Activated effector memory CD4-positive, alpha-beta T cell treated with Interleukin-2 at 50 U/mL for 16 hours (primary cell): ENCODE data around the gene MOSMO.
"Not testable (repeated sequence)": the region's sequence is repeated elsewhere in the genome, so short reads cannot be mapped to it uniquely, and the experiment has no call there.

Source experiments
- DNase-seq: peaks from one replicate; pipeline ENCODE4 v3.0.0-alpha.2; 2020

Gene MOSMO

DNA sequence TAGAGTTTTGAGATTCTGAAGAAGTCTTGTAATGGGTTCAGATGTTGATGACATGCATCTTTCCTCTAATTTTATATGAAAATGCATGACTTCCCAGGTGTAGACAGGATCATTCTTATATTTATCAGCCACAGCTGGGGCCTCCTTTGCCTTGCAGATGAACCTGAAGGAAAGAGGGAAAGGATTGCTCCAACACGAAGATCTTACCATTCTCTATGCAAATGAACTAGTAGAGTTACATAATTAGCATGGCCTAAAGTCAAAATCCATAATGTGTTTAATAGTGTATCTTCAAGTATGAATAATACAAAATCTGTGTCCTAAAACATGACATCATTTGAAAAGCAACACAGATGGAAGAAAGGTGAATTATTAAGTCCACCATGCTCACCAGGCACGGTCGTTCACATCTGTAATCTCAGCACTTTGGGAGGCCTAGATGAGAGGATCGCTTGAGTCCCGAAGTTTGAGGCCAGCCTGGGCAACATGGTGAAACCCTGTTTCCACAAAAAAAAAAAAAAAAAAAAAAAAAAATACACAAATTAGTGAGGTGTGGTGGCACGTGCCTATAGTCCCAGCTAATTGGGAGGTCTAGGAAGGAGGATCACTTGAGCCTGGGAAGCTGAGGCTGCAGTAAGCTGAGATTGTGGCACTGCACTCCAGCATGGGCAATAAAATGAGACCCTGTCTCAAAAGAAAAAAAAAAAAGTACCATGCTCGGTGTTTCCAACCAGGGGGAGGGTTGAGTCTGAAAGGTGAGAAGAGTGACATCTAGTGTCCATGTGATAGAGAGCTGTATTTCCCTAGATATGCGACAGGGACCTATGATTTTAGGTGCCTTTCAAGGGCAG, 90.7 kb downstream of the MOSMO start:
- DNase-seq: no peak

DNA sequence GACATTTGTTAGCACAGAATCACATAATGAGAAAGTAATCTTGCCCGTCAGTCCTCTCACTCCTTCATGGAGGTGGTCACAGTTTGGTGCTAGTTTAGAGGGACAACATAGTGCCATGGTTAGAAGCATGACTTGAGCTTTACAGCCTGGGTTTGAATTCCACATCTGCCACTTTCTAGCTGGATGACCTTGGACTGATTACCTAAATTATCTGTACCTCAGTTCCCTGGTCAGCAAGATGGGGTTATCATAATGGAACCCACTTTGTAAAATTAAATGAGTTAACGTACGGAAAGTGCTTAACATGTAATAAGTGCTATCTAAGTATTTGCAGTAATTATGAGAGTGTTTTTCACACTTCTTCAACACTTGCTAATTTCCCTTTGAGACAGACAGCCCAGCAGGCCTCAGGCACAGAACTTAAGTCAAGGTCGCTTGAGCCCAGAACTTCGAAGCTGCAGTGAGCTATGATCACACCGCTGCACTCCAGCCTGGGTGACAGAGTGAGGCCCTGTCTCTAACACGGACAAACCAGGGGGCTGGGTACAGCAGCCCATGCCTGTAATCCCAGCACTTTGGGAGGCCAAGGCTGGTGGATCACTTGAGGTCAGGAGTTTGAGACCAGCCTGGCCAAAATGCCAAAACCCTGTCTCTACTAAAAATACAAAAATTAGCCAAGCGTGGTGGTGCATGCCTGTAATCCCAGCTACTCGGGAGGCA, 91.5 kb downstream of the MOSMO start:
- DNase-seq: no peak

DNA sequence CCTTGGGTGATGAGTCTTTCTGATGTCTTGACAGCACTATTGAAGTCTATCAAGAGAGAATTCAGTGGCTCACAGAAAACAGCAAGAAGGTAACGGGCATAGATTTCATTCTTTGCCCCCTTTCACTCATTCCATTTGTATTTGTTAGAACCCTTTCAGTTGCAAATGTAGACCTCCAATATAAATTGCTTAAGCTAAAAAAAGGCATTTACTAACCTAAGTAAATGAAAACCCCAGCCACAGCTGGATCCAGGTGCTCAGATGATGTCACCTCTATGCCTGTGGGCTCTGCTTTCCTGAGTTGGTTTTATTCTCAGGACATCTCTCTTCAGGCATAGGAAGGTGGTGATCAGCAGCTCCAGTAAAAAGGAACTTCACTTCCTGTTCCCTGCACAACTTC, 95.5 kb downstream of the MOSMO start:
- DNase-seq: no peak

DNA sequence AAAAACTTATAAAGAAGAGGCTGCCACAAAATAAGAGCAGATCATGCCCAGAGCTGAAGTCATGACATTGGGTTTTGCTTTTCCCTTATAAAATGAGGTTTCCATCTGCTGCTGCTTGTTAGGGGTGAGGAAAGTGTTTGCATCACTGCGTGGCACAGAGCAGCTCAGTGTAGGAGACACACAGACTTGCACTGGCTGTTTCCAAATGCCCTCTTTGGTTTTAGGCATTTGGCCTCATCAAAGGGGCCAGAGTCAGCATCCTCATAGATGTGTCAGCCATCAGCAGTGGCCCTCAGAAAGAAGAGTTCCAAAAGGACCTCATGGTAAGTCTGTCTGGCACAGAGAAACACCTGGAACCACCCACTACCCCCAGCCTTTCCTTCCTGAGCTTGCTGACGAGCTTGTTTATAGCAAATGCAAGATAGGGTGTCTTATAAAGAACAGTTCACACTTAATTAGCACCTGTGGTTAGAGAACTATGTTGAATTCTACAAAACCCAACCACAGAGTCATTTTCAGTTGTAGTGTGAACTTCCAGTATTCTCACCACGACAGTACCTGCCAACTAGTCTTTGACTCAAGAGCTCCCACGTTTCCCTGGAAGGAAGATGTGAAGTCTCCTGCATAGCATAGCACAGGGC, 101.5 kb downstream of the MOSMO start:
- no peak for DNase-seq

DNA sequence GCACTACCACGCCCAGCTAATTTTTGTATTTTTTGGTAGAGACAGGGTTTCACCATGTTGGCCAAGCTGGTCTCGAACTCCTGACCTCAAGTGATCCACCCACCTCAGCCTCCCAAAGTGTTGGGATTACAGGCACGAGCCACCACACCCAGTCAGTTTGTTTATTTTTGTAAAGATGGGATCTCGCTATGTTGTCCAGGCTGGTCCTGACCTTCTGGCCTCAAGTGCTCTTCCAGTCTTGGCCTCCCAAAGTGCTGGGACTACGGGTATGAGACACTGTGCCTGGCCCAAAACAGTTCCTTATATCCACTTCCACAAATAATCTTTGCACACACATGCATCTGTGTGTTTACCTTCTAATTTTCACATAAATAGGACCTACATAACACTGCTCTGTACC, 103.7 kb downstream of the MOSMO start:
- DNase-seq: not testable (repeated sequence)

DNA sequence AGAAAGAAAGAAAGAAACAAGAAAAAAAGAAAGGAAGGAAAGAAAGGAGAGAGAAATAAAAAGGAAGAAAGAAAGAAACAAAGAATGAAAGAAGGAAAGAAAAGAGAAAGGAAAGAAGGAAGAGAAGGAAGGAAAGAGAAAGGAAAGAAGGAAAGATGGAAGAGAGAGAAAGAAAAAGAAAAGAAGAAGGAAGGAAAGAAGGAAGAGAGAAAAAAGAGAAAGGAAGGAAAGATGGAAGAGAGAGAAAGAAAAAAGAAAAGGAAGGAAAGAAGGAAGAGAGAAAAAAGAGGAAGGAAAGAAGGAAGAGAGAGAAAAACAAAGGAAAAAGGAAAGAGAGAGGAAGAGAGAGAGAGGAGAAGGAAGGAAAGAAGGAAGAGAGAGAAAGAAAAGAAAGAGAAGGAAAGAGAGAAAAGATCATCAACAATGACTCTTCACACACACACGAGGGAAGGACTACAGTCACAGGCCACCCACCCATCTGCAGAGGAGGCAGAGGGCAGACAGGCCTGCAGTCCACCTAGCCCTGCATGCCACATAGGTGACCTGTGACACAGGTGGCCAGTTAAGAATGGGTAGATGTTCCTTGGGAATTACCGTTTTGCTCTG, 108.3 kb downstream of the MOSMO start:
- no peak for DNase-seq

DNA sequence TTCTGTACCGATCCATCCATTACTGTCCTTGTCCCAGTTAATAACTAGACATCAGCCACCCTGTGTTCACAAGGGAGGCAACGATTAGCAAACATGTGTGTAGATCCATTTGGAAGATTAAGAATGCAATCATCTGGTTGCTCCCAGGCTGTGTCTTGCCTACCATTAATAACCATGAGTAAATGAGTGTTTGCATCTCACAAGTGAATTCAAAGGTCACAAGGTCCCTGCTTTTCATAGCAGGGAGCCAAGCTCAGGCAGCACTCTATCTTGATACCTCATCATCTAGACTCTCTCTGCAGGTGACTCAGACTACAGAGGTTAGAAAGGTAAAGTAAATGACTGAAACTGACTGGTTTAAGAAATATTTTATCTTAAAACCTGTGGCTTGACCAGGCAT, 109.7 kb downstream of the MOSMO start:
- DNase-seq: no peak

DNA sequence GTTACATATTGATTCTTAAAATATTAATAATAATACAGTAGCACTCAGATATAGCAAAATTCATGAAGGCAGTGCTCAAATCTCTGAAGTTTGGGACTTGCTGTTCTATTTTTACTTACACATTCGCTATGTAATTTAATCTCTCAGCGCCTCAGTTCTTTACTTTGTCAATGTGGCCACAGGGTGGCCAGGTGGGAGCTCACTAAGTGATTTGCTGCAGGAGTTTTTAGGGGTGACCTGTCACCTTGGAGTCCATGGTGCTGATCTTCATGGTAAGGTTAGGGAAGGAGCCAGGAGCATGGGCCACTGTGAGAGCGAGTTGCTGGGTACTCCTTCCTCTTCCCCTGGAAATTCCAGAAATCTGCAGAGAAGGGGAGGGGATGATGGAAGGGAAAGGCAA, 112.5 kb downstream of the MOSMO start:
- DNase-seq: no peak

DNA sequence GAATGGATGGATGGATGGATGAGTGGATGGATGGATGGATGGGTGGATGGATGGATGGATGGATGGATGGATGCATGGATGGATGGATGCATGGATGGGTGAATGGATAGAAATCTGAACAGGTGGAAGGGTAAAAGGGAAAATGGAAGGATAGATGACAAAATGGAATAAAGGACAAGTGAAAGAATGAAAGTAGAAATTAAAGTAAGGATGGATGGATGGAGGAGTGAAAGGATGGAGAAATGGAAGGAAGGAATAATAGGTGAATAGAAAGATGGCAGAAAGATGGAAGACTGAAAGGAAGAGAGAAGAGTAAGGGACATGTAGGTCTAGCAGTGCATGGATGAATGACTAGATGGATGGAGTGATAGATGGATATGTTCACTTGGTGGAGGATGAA, 114.3 kb downstream of the MOSMO start:
- no peak for DNase-seq

DNA sequence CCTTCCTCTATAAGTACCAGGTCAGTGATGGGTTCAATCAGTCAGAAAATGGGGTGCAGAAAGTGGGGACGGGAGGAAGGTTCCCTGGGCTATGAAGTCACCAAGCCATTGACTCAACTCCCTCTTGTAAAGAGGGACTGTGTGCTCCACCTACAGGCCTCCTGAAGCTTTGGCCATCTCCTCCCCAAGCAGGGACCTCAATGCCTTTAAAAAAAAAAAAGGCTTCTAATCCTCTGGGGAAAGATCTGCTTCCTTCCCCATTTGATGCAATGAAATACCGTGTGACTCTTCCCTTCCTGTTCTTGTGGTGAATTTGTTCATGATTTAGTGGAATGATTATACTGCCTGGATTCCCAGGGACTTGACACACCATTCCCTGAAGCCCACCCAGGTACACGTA, 115.2 kb downstream of the MOSMO start:
- no peak for DNase-seq

DNA sequence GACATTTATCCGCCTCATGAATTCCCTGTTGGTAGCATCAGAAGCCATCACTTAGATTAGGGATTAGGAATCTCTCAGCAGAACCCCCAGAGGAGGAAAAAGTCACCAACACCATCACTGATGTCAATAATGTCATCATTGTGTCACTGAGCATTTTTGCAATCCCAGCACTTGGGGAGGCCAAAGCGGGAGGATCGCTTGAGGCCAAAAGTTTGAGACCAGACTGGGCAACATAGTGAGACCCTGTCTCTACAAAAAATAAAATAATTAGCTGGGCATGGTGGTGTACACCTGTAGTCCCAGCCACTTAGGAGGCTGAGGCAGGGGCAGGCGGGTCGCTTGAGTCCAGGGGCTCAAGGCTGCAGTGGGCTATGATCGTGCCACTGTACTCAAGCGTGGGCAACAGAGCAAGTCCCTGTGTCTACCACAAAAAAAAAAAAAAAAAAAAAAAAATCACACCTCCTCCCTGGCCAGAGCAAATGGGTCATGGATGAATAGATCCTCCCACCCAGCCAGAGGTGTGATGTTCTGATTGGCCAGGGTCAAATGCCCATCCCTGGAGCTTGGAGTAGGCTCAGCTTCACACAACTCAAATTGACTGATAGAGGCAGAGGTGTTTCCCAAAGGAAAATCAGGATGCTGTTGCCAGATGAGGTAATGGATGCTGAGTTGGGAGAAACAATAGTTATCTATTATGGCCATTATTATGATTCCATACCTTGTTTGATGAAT, 116.0 kb downstream of the MOSMO start:
- DNase-seq: no peak

DNA sequence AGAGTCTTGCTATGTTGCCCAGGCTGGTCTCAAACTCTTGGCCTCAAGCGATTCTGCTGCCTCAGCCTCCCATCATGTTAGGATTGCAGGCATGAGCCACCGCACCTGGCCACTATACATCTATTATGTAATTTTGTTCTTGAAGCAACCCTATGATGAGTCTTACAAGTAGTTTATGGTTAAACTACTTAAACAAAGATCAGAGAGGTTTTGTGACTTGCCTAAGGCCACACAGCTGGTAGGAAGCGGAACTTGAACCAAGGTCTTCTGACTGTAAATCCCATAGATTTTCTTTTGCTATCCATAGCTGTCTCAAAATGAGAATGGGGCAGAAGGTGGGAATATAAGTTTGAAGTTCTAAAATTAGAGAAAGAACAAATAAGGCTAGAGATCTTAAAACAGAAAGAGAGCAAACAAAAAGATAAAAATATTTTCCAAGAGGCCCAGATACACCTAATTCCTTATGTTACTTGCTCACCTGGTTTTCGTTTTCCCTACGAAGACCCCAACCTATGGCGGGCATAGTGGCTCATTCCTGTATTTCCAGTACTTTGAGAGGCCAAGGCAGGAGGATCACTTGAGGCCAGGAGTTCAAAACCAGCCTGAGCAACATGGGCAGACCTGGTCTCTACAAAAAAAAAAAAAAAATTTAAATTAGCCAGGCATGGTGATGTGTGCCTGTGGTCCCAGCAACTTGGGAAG, 116.8 kb downstream of the MOSMO start:
- DNase-seq: no peak

DNA sequence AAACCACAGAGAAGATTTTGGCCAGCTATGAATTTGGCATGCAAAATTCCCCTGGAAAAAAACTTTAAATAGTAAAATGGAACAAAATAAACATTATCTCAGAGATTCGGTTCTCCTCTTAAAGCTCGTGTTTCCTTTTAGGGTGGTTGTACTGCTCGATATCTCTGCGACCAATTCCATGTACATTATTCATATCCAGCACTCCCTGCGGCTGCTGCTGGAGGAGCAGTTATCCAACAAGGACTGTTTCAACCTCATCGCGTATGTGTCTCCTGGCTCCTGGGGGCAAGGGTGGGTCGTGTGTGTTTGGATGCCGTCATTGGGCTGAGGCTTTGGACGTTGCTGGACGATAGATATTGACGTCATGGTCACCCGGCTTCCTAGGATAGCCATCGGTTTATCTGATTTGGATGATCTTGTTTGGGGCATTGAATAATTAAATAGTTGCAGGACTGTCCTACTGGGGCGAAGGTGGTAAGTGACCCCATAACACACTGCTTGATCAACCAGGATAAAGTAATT, 118.2 kb downstream of the MOSMO start:
- no peak for DNase-seq

DNA sequence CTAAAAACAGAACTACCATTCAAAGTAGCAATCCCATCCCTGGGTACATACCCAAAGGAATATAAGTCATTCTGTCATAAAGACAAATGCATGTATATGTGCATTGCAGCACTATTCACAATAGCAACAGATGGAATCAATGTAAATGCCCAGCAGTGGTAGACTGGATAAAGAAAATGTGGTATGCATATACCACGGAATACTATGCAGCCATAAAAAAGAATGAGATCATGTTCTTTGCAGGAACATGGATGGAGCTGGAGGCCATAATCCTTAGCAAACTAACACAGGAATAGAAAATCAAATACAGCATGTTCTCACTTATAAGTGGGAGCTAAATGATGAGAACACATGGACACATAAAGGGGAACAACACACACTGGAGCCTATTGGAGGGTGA, 120.6 kb downstream of the MOSMO start:
- DNase-seq: not testable (repeated sequence)

DNA sequence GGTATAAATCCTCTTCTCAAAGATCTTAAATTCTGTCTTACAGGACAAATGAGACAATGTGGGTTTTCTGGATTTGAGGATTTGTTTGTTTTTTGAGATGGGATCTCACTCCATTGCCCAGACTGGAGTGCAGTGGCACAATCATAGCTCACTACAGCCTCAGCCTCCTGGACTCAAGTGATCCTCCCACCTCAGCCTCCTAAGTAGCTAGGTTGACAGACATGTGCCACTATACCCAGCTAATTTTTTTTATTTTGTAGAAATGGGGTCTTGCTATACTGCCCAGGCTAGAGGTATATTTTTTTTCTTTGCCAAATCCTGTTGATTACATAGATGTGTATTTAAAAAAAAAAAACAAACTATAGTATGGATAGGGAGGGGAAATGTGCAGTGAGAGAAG, 122.6 kb downstream of the MOSMO start:
- no peak for DNase-seq

DNA sequence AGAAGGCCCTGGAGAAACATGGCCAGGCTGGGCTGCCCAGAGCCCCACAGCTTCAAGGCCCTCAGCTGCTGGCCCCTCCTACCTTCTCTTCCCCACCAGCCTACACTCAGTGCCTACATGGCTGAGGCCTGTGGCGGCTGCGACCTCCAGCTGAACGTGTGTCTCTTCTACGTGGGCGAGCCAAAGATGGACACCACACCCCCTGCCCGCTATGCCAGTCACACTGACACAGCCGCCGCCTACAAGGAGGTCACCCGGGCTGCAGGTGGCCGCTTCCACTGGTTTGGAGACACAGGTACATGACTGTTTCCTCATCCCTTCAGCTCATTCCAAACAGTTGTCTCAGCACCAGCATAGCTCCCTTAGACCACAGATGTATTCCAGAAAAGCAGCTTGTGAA, 124.9 kb downstream of the MOSMO start:
- DNase-seq: no peak
